WTC11 (cell line): ENCODE results near the gene PRR20D. TPM values are rescaled to one million over a fixed set of nuclear protein-coding genes. Genes with fewer than 3 reads are reported as not detected.
"Not testable (repeated sequence)": the region's sequence is repeated elsewhere in the genome, so short reads cannot be mapped to it uniquely, and the experiment has no call there.

Experiments
- ATAC-seq: fragments of 200-7000 bp; cut with Tn5 transposase; 2 replicates; pipeline ENCODE4 v1.10.0; 2021; ENCODE audit warnings: mild to moderate bottlenecking, moderate library complexity
- Bru-seq: library from RNA; stranded (reverse); fragments of 400-500 nt; gene quantifications from one replicate; lab custom pipeline; 2021; lab: Mats Ljungman, UMichigan
- CTCF ChIA-PET: fragments of 300-600 bp; sonication (Branson Sonifier 250); formaldehyde crosslinking; loops from one replicate; lab custom pipeline; 2021; ENCODE audit warnings: antibody characterized with exemption; lab: Charles Lee
- POLR2A ChIA-PET: fragments of 350-600 bp; sonication (Branson Sonifier 250); formaldehyde crosslinking; loops from one replicate; lab custom pipeline; 2021; ENCODE audit warnings: antibody characterized with exemption; lab: Charles Lee
- DNase-seq: peaks from one replicate; pipeline ENCODE4 v3.0.0; 2021; ENCODE audit warnings: low spot score
- H3K27ac Mint-ChIP-seq: 2 replicates; pipeline ENCODE4 v1.8.0; 2021; ENCODE audit warnings: mixed read lengths
- H3K27me3 Mint-ChIP-seq: 2 replicates; pipeline ENCODE4 v1.8.0; 2021; ENCODE audit warnings: low read depth, mild to moderate bottlenecking, moderate library complexity, mixed read lengths
- H3K36me3 Mint-ChIP-seq: 2 replicates; pipeline ENCODE4 v1.8.0; 2021; ENCODE audit warnings: mixed read lengths
- H3K4me1 Mint-ChIP-seq: 2 replicates; pipeline ENCODE4 v1.8.0; 2022; ENCODE audit warnings: mixed read lengths
- H3K4me3 Mint-ChIP-seq: 2 replicates; pipeline ENCODE4 v1.8.0; 2021; ENCODE audit warnings: mild to moderate bottlenecking, moderate library complexity, mixed read lengths
- H3K9me3 Mint-ChIP-seq: 2 replicates; pipeline ENCODE4 v1.8.0; 2021; ENCODE audit warnings: mixed read lengths
- CBFB ChIP-seq: sonication (generic); formaldehyde crosslinking; IDR thresholded peaks from 2 replicates; pipeline ENCODE4 v1.8.1; 2022; ENCODE audit warnings: mild to moderate bottlenecking, low read depth, missing genetic modification reagents
- ESRRA ChIP-seq: sonication (generic); formaldehyde crosslinking; IDR thresholded peaks from 2 replicates; pipeline ENCODE4 v1.8.1; 2022; ENCODE audit warnings: mild to moderate bottlenecking, missing genetic modification reagents, borderline replicate concordance
- FOXJ3 ChIP-seq: sonication (generic); formaldehyde crosslinking; IDR thresholded peaks from 2 replicates; pipeline ENCODE4 v1.9.0; 2021; ENCODE audit warnings: missing genetic modification reagents, mild to moderate bottlenecking, borderline replicate concordance
- IRF2 ChIP-seq: sonication (generic); formaldehyde crosslinking; IDR thresholded peaks from 2 replicates; pipeline ENCODE4 v1.8.0; 2022; ENCODE audit warnings: low read depth, missing genetic modification reagents, borderline replicate concordance
- KAT7 ChIP-seq: sonication (generic); formaldehyde crosslinking; IDR thresholded peaks from 2 replicates; pipeline ENCODE4 v1.8.1; 2023; ENCODE audit warnings: missing genetic modification reagents, mild to moderate bottlenecking, borderline replicate concordance
- NFE2L1 ChIP-seq: sonication (generic); formaldehyde crosslinking; IDR thresholded peaks from 2 replicates; pipeline ENCODE4 v1.8.1; 2023; ENCODE audit warnings: missing genetic modification reagents
- NR3C1 ChIP-seq: sonication (generic); formaldehyde crosslinking; conservative IDR thresholded peaks from 2 replicates; pipeline ENCODE4 v1.8.1; 2023; ENCODE audit warnings: low read depth, mild to moderate bottlenecking, missing genetic modification reagents
- RORB ChIP-seq: fragments of 250-450 bp; sonication (Bioruptor Pico); IDR thresholded peaks from 2 replicates; pipeline ENCODE4 v1.9.0; 2021; ENCODE audit warnings: mild to moderate bottlenecking
- TCF7 ChIP-seq: sonication (generic); formaldehyde crosslinking; IDR thresholded peaks from 2 replicates; pipeline ENCODE4 v1.8.0; 2022; ENCODE audit warnings: mild to moderate bottlenecking, low read depth, missing genetic modification reagents, moderate library complexity
- TEAD1 ChIP-seq: sonication (generic); formaldehyde crosslinking; IDR thresholded peaks from 2 replicates; pipeline ENCODE4 v1.8.0; 2022; ENCODE audit warnings: mild to moderate bottlenecking, missing genetic modification reagents
- TEAD4 ChIP-seq: sonication (generic); formaldehyde crosslinking; IDR thresholded peaks from 2 replicates; pipeline ENCODE4 v1.8.0; 2022; ENCODE audit warnings: mild to moderate bottlenecking, missing genetic modification reagents
- ZNF121 ChIP-seq: sonication (generic); formaldehyde crosslinking; IDR thresholded peaks from 2 replicates; pipeline ENCODE4 v1.8.0; 2023; ENCODE audit warnings: missing genetic modification reagents
- ZNF138 ChIP-seq: sonication (generic); formaldehyde crosslinking; conservative IDR thresholded peaks from 2 replicates; pipeline ENCODE4 v1.8.1; 2022; ENCODE audit warnings: mild to moderate bottlenecking, moderate library complexity, missing genetic modification reagents
- ZNF671 ChIP-seq: fragments of 250-450 bp; sonication (Bioruptor Pico); IDR thresholded peaks from 2 replicates; pipeline ENCODE4 v1.8.0; 2021; ENCODE audit warnings: mild to moderate bottlenecking
- long read RNA-seq, 3 experiments: library from RNA in 1 of 3; library from capped mRNA in 1 of 3; library from polyadenylated mRNA in 1 of 3; unstranded in 2 of 3; stranded (forward) in 1 of 3; transcript quantifications; one replicate each; pipeline ENCODE4 v2.0.0, GENCODE V29; 2021
- total RNA-seq: library from RNA; stranded (reverse); gene quantifications from 3 replicates; pipeline ENCODE4 v1.2.3, GENCODE V29; 2021
- TF ChIP-seq, protein P1 (sequence below): sonication (generic); formaldehyde crosslinking; IDR thresholded peaks from 2 replicates; pipeline ENCODE4 v1.8.1; 2022; ENCODE audit warnings: missing genetic modification reagents, borderline replicate concordance
- TF ChIP-seq, protein P2 (sequence below): sonication (generic); formaldehyde crosslinking; IDR thresholded peaks from 2 replicates; pipeline ENCODE4 v1.8.1; 2023; ENCODE audit warnings: mild to moderate bottlenecking, missing genetic modification reagents, moderate library complexity
- TF ChIP-seq, protein P3 (sequence below): sonication (generic); formaldehyde crosslinking; IDR thresholded peaks from 2 replicates; pipeline ENCODE4 v1.8.0; 2022; ENCODE audit warnings: missing genetic modification reagents
- TF ChIP-seq, protein P4 (sequence below): sonication (generic); formaldehyde crosslinking; IDR thresholded peaks from 2 replicates; pipeline ENCODE4 v1.8.0; 2023; ENCODE audit warnings: missing genetic modification reagents

Gene PRR20D
- total RNA-seq (not detected in 3 replicates), Bru-seq, nascent RNA (not detected)
- long read RNA-seq, experiment 1: 0 reads
- long read RNA-seq, experiment 2: 0 reads
- long read RNA-seq, experiment 3: 0 reads

DNA sequence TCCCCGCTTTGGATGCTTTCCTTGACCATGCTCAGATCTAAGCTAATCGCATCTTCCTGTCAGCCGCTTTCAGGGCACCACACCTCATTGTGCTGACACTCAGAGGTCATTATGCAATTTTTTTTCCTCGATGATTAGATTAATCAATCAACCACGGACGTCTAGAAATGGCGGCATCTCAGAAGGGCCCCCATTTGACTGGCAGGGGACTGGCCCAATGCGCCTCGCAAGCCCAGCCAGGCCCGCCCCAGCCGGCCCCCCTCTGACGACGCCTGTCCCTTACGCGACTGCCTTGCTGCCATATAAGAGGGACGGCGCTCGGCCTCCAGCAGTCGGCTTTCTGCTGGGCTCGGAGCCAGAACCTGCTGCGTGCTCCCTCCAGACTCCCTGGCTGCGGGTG is at the start of gene PRR20D:
Gene PRR20D (plus strand): TSS at position 301 of the 400 bp plus-strand sequence. CDS start 387 bp downstream, outside the sequence.
- CTCF ChIA-PET, POLR2A ChIA-PET, H3K4me1 Mint-ChIP-seq: not testable (repeated sequence)

DNA sequence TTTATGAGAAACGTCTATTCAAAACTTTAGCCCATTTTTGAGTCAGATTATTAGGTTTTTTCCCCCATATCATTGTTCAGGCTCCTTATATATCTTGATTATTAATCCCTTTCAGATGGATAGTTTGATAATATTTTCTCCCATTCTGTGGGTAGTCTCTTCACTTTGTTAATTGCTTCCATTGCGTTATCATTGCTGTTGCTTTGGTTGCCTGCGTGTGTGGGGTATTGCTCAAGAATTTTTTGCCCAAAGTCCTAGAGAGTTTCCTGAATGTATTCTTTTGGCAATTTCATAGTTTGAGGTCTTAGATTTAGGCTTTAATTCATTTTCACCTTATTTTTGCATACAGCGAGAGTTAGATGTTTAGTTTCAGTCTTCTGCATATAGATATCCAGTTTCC is 45.5 kb upstream of the PRR20D start:
- Mint-ChIP-seq H3K4me1 (no peaks in the 10 kb centered on the region), H3K36me3 (no peaks in the 10 kb centered on the region), H3K9me3 (peaks cover 14% of the 10 kb centered on the region; the same call in 1 of the 2 replicates), H3K27me3 (no peaks in the 10 kb centered on the region), H3K27ac (no peak overlapping the region), H3K4me3 (no peak overlapping the region)
- ATAC-seq (no peak), DNase-seq (no peak)
- ChIA-PET POLR2A (no interaction called here), CTCF (no interaction called here)
- no peak for TF ChIP-seq ZNF121 (CRISPR knock-in tag)
- no peak for TF ChIP-seq FOXJ3 (CRISPR knock-in tag)
- TF ChIP-seq ZNF138 (CRISPR knock-in tag): no peak
- no peak for TF ChIP-seq CBFB (CRISPR knock-in tag)
- TF ChIP-seq, protein P1, sequence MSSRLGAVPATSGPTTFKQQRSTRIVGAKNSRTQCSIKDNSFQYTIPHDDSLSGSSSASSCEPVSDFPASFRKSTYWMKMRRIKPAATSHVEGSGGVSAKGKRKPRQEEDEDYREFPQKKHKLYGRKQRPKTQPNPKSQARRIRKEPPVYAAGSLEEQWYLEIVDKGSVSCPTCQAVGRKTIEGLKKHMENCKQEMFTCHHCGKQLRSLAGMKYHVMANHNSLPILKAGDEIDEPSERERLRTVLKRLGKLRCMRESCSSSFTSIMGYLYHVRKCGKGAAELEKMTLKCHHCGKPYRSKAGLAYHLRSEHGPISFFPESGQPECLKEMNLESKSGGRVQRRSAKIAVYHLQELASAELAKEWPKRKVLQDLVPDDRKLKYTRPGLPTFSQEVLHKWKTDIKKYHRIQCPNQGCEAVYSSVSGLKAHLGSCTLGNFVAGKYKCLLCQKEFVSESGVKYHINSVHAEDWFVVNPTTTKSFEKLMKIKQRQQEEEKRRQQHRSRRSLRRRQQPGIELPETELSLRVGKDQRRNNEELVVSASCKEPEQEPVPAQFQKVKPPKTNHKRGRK (CRISPR knock-in tag): no peak
- no peak for TF ChIP-seq IRF2 (CRISPR knock-in tag)
- TF ChIP-seq, protein P2, sequence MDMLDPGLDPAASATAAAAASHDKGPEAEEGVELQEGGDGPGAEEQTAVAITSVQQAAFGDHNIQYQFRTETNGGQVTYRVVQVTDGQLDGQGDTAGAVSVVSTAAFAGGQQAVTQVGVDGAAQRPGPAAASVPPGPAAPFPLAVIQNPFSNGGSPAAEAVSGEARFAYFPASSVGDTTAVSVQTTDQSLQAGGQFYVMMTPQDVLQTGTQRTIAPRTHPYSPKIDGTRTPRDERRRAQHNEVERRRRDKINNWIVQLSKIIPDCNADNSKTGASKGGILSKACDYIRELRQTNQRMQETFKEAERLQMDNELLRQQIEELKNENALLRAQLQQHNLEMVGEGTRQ (CRISPR knock-in tag): no peak
- no peak for TF ChIP-seq ESRRA (CRISPR knock-in tag)

More for the DNA sequence above, at the start of gene PRR20D:
- DNase-seq, H3K27ac Mint-ChIP-seq, H3K4me3 Mint-ChIP-seq, H3K36me3 Mint-ChIP-seq, ATAC-seq, H3K27me3 Mint-ChIP-seq, H3K9me3 Mint-ChIP-seq: not testable (repeated sequence)

DNA sequence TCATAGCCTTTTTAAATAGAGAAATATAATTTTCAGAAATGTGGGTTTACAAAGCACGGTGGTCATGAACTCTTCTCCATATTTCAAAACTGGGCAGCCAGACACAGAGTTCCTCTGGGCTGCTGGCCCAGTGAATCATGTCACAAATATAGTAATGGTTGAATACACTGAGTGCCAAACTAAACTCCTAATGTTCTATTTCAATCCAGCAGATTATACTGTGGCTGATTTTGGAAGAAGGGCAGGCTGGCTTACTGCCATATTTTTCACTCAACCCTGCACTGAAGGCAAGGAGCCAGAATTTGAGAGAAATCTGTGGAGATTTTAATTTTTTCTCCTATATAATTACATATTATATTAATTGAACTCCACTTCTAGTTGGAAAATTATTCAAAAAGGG is 36.8 kb upstream of the PRR20D start:
- H3K4me1 Mint-ChIP-seq: no peaks in the 10 kb centered on the region
- H3K36me3 Mint-ChIP-seq: no peaks in the 10 kb centered on the region
- no peaks in the 10 kb centered on the region for H3K27me3 Mint-ChIP-seq
- TF ChIP-seq ZNF671 (CRISPR knock-in tag) (no peak), KAT7 (CRISPR knock-in tag) (no peak), RORB (CRISPR knock-in tag) (no peak), TEAD1 (CRISPR knock-in tag) (no peak), TEAD4 (no peak), NR3C1 (CRISPR knock-in tag) (no peak), NFE2L1 (no peak), TCF7 (CRISPR knock-in tag) (no peak)
- TF ChIP-seq, protein P3, sequence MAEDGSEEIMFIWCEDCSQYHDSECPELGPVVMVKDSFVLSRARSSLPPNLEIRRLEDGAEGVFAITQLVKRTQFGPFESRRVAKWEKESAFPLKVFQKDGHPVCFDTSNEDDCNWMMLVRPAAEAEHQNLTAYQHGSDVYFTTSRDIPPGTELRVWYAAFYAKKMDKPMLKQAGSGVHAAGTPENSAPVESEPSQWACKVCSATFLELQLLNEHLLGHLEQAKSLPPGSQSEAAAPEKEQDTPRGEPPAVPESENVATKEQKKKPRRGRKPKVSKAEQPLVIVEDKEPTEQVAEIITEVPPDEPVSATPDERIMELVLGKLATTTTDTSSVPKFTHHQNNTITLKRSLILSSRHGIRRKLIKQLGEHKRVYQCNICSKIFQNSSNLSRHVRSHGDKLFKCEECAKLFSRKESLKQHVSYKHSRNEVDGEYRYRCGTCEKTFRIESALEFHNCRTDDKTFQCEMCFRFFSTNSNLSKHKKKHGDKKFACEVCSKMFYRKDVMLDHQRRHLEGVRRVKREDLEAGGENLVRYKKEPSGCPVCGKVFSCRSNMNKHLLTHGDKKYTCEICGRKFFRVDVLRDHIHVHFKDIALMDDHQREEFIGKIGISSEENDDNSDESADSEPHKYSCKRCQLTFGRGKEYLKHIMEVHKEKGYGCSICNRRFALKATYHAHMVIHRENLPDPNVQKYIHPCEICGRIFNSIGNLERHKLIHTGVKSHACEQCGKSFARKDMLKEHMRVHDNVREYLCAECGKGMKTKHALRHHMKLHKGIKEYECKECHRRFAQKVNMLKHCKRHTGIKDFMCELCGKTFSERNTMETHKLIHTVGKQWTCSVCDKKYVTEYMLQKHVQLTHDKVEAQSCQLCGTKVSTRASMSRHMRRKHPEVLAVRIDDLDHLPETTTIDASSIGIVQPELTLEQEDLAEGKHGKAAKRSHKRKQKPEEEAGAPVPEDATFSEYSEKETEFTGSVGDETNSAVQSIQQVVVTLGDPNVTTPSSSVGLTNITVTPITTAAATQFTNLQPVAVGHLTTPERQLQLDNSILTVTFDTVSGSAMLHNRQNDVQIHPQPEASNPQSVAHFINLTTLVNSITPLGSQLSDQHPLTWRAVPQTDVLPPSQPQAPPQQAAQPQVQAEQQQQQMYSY (CRISPR knock-in tag): no peak
- TF ChIP-seq, protein P4, sequence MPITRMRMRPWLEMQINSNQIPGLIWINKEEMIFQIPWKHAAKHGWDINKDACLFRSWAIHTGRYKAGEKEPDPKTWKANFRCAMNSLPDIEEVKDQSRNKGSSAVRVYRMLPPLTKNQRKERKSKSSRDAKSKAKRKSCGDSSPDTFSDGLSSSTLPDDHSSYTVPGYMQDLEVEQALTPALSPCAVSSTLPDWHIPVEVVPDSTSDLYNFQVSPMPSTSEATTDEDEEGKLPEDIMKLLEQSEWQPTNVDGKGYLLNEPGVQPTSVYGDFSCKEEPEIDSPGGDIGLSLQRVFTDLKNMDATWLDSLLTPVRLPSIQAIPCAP (CRISPR knock-in tag): no peak
- no peak for ATAC-seq
- no peak overlapping the region for H3K27ac Mint-ChIP-seq
- ChIA-PET POLR2A (no interaction called here), CTCF (no interaction called here)
- H3K9me3 Mint-ChIP-seq: no peaks in the 10 kb centered on the region
- DNase-seq: no peak
- H3K4me3 Mint-ChIP-seq: no peak overlapping the region
